IMR-90 (cell line): ENCODE results near the gene CHMP3.

Source experiments
- BHLHE40 ChIP-seq: fragments of 150-350 bp; IDR thresholded peaks from 2 replicates; pipeline ENCODE4 v1.6.1; 2016; ENCODE audit warnings: mild to moderate bottlenecking, low read depth, low read length
- CEBPB ChIP-seq: IDR thresholded peaks from 2 replicates; pipeline ENCODE4 v1.6.1; 2012; ENCODE audit warnings: low read depth, low read length, improper control_type of control experiment
- CHD1 ChIP-seq: IDR thresholded peaks from 2 replicates; pipeline ENCODE4 v1.6.1; 2012; ENCODE audit warnings: low read depth, low read length, improper control_type of control experiment
- CTCF ChIP-seq: conservative IDR thresholded peaks from 2 replicates; pipeline ENCODE4 v1.5.1; 2012; ENCODE audit warnings: mild to moderate bottlenecking, low read depth, low read length, improper control_type of control experiment
- MAZ ChIP-seq: IDR thresholded peaks from 2 replicates; pipeline ENCODE4 v1.6.1; 2012; ENCODE audit warnings: low read depth, mild to moderate bottlenecking, low read length, improper control_type of control experiment, moderate library complexity, borderline replicate concordance
- POLR2A ChIP-seq: IDR thresholded peaks from 2 replicates; pipeline ENCODE4 v1.6.1; 2012; ENCODE audit warnings: mild to moderate bottlenecking, low read depth, low read length
- RAD21 ChIP-seq: IDR thresholded peaks from 2 replicates; pipeline ENCODE4 v1.6.1; 2012; ENCODE audit warnings: low read length, improper control_type of control experiment
- RCOR1 ChIP-seq: IDR thresholded peaks from 2 replicates; pipeline ENCODE4 v1.6.1; 2012; ENCODE audit warnings: mild to moderate bottlenecking, low read length, improper control_type of control experiment; ENCODE audit not compliant: insufficient replicate concordance
- RFX5 ChIP-seq: IDR thresholded peaks from 2 replicates; pipeline ENCODE4 v1.8.0; 2012; ENCODE audit warnings: low read depth, mild to moderate bottlenecking, low read length, moderate library complexity
- SMC3 ChIP-seq: fragments of 150-350 bp; IDR thresholded peaks from 2 replicates; pipeline ENCODE4 v1.6.1; 2016; ENCODE audit warnings: low read depth, mild to moderate bottlenecking, antibody characterized with exemption, low read length, moderate library complexity
- USF2 ChIP-seq: fragments of 150-350 bp; IDR thresholded peaks from 2 replicates; pipeline ENCODE4 v1.6.1; 2017; ENCODE audit warnings: mild to moderate bottlenecking, antibody characterized with exemption, low read length, low read depth

- no peak for TF ChIP-seq CHD1
- no peak for TF ChIP-seq CTCF
- TF ChIP-seq BHLHE40, result no peak
- no peak for TF ChIP-seq POLR2A
- no peak for TF ChIP-seq SMC3
- no peak for TF ChIP-seq CEBPB
- TF ChIP-seq RCOR1, result no peak
- TF ChIP-seq RAD21, result no peak
- no peak for TF ChIP-seq RFX5
- TF ChIP-seq USF2, result no peak
- TF ChIP-seq MAZ, result no peak
These were observed 10.4 kb downstream of the CHMP3 start for GRCh38 chr2:86552889-86553288.
